Tibial nerve (tissue), 4 donors: ENCODE data around the gene LRRC47. TPM values are rescaled to one million over a fixed set of nuclear protein-coding genes. Genes with fewer than 3 reads are reported as not detected.
"Not testable (repeated sequence)": the region's sequence is repeated elsewhere in the genome, so short reads cannot be mapped to it uniquely, and the experiment has no call there.

Experiments used
- DNase-seq, 2 donors: peaks; one replicate each; pipeline ENCODE4 v3.0.0-alpha.2; 2019; ENCODE audit warnings: low spot score in 2 of 2
- H3K27ac ChIP-seq, 4 donors: fragments of 200-600 bp; sonication (generic) in 3 of 4; one replicate each; pipeline ENCODE4 v1.5.1; 2017 to 2019; ENCODE audit warnings: mild to moderate bottlenecking in 1 of 4
- H3K27me3 ChIP-seq, 2 donors: fragments of 200-600 bp; sonication (generic) in 1 of 2; one replicate each; pipeline versions ENCODE4 v1.5.1 to v1.6.0; 2017 to 2019
- H3K36me3 ChIP-seq, 3 donors: fragments of 200-600 bp; sonication (generic); one replicate each; pipeline ENCODE4 v1.5.1; 2018 to 2019
- H3K4me1 ChIP-seq, 4 donors: fragments of 200-600 bp; sonication (generic) in 3 of 4; one replicate each; pipeline ENCODE4 v1.5.1; 2017 to 2019
- H3K4me3 ChIP-seq, 4 donors: fragments of 200-600 bp; sonication (generic) in 3 of 4; one replicate each; pipeline ENCODE4 v1.5.1; 2017 to 2019; ENCODE audit warnings: mild to moderate bottlenecking in 1 of 4, moderate library complexity in 1 of 4
- H3K9me3 ChIP-seq, 4 donors: fragments of 200-600 bp; sonication (generic) in 3 of 4; one replicate each; pipeline ENCODE4 v1.5.1; 2017 to 2019
- CTCF ChIP-seq, 5 experiments: fragments of 200-600 bp in 3 of 5; fragments of 450-650 bp in 2 of 5; sonication (generic) in 3 of 5; IDR thresholded peaks; one replicate each; pipeline ENCODE4 v1.5.1; 2016 to 2019; ENCODE audit warnings: antibody characterized with exemption in 5 of 5, mild to moderate bottlenecking in 3 of 5, moderate library complexity in 2 of 5
- EP300 ChIP-seq, 2 donors: sonication (generic); formaldehyde crosslinking; IDR thresholded peaks; one replicate each; pipeline ENCODE4 v1.6.1; 2017; ENCODE audit warnings: antibody characterized with exemption in 2 of 2, mild to moderate bottlenecking in 1 of 2
- POLR2A ChIP-seq, 2 donors: fragments of 450-650 bp; IDR thresholded peaks; one replicate each; pipeline ENCODE4 v1.6.1; 2017; ENCODE audit warnings: antibody characterized with exemption in 2 of 2, mild to moderate bottlenecking in 2 of 2, moderate library complexity in 2 of 2
- WGBS, 2 donors: methylation state at CpG; one replicate each; pipeline ENCODE4 v1.1.5; 2018; 5-methylcytosine and 5-hydroxymethylcytosine counted together
- total RNA-seq, 4 donors: library from RNA; depleted of rRNA; stranded (reverse); fragments of >200 nt; gene quantifications; one replicate each; pipeline ENCODE4 v1.1.0, GENCODE V29; 2016

The LRRC47 gene
- total RNA-seq, 4 donors from 2014 or later: 40.8 to 46.3 (median 42.6) TPM

GRCh38 chr1:3814065-3814464 lies 17.8 kb upstream of the LRRC47 start:
- TF ChIP-seq CTCF (IDR thresholded peaks at IDR 0.05) (no peak), POLR2A (IDR thresholded peaks at IDR 0.05) (no peak), EP300 (IDR thresholded peaks at IDR 0.05) (no peak)
- H3K4me1 ChIP-seq: no peaks in the 10 kb centered on the region
- peaks cover 0 to 55% (median 0%) of the 10 kb centered on the region in 3 donors for H3K36me3 ChIP-seq
- WGBS, 2 donors: 91 to 100% methylated on average over 1 to 2 of the region's 2 CpGs
- no peak overlapping the region for H3K27ac ChIP-seq
- no peak overlapping the region for H3K4me3 ChIP-seq
- H3K27me3 ChIP-seq: no peaks in the 10 kb centered on the region
- DNase-seq: no peak
- no peaks in the 10 kb centered on the region for H3K9me3 ChIP-seq

GRCh38 chr1:3811595-3811911 lies 15.3 kb upstream of the LRRC47 start:
- Histone ChIP-seq H3K36me3 (peaks cover 0 to 34% (median 0%) of the 10 kb centered on the region in 3 donors), H3K9me3 (no peaks in the 10 kb centered on the region), H3K27ac (no peak overlapping the region), H3K4me3 (no peak overlapping the region), H3K4me1 (no peaks in the 10 kb centered on the region), H3K27me3 (no peaks in the 10 kb centered on the region)
- no peak for TF ChIP-seq POLR2A (IDR thresholded peaks at IDR 0.05)
- no peak for TF ChIP-seq CTCF (IDR thresholded peaks at IDR 0.05)
- WGBS, 2 donors: 29 to 58% methylated on average over 2 of the region's 2 CpGs
- no peak for DNase-seq

GRCh38 chr1:3810149-3810761 lies 14.0 kb upstream of the LRRC47 start:
- H3K27ac ChIP-seq, H3K27me3 ChIP-seq, H3K4me1 ChIP-seq, H3K9me3 ChIP-seq, H3K4me3 ChIP-seq, DNase-seq: not testable (repeated sequence)
- peaks cover 0 to 21% (median 0%) of the 10 kb centered on the region in 3 donors for H3K36me3 ChIP-seq
- WGBS, 2 donors: 81 to 82% methylated on average over 9 of the region's 9 CpGs

- 62 to 70% methylated on average over 6 to 7 of the region's 7 CpGs for WGBS, 2 donors
- DNase-seq: no peak
- Histone ChIP-seq H3K4me3 (no peak overlapping the region), H3K36me3 (peaks cover 0 to 15% (median 0%) of the 10 kb centered on the region in 3 donors), H3K27ac (no peak overlapping the region), H3K27me3 (peaks cover 0 to 5% of the 10 kb centered on the region in 2 donors), H3K9me3 (no peaks in the 10 kb centered on the region), H3K4me1 (no peaks in the 10 kb centered on the region)
- no peak for TF ChIP-seq CTCF (IDR thresholded peaks at IDR 0.05)
- no peak for TF ChIP-seq EP300 (IDR thresholded peaks at IDR 0.05)
- TF ChIP-seq POLR2A (IDR thresholded peaks at IDR 0.05): no peak
These were observed 13.4 kb upstream of the LRRC47 start for GRCh38 chr1:3809680-3810079.

- no peak for DNase-seq
- no peak overlapping the region for H3K27ac ChIP-seq
- peaks cover 0 to 6% of the 10 kb centered on the region in 2 donors for H3K27me3 ChIP-seq
- no peaks in the 10 kb centered on the region for H3K36me3 ChIP-seq
- no peak for TF ChIP-seq CTCF (IDR thresholded peaks at IDR 0.05)
- TF ChIP-seq POLR2A (IDR thresholded peaks at IDR 0.05): no peak
- H3K4me1 ChIP-seq: peaks cover 0 to 2% (median 0%) of the 10 kb centered on the region in 4 donors
- no peaks in the 10 kb centered on the region for H3K9me3 ChIP-seq
- 77 to 98% methylated on average over 4 to 5 of the region's 5 CpGs for WGBS, 2 donors
- H3K4me3 ChIP-seq: no peak overlapping the region
These were observed 11.5 kb upstream of the LRRC47 start for GRCh38 chr1:3807769-3808168.

- peaks cover 0 to 9% of the 10 kb centered on the region in 2 donors for H3K27me3 ChIP-seq
These were observed 8.7 kb upstream of the LRRC47 start for GRCh38 chr1:3805038-3805437.

GRCh38 chr1:3804627-3804944 lies 8.3 kb upstream of the LRRC47 start:
- H3K36me3 ChIP-seq, H3K9me3 ChIP-seq, H3K4me1 ChIP-seq, H3K27me3 ChIP-seq, H3K4me3 ChIP-seq, DNase-seq: not testable (repeated sequence)
- peak overlapping the region in 3 of 4 donors; percentile 29 to 75 (median 74) for H3K27ac ChIP-seq
- 31 to 36% methylated on average over 7 of the region's 7 CpGs for WGBS, 2 donors

More at GRCh38 chr1:3805038-3805437, 8.7 kb upstream of the LRRC47 start:
- H3K9me3 ChIP-seq: no peaks in the 10 kb centered on the region
- TF ChIP-seq POLR2A (IDR thresholded peaks at IDR 0.05) (no peak), CTCF (IDR thresholded peaks at IDR 0.05) (no peak), EP300 (IDR thresholded peaks at IDR 0.05) (no peak)
- no peak overlapping the region for H3K4me3 ChIP-seq
- no peak for DNase-seq
- H3K36me3 ChIP-seq: no peaks in the 10 kb centered on the region
- 61 to 70% methylated on average over 11 of the region's 11 CpGs for WGBS, 2 donors
- H3K4me1 ChIP-seq: peaks cover 0 to 9% (median 2%) of the 10 kb centered on the region in 4 donors
- H3K27ac ChIP-seq: peak overlapping the region in 1 of 4 donors; percentile 75
